NB4 (cell line): ENCODE measurements around the gene FBXO48.

Experiments
- CTCF ChIP-seq: IDR thresholded peaks from one replicate; pipeline ENCODE4 v1.5.1; 2012; ENCODE audit warnings: low read depth, low read length
- MYC ChIP-seq: IDR thresholded peaks from 2 replicates; pipeline ENCODE4 v1.6.1; 2011; ENCODE audit warnings: low read depth, low read length

GRCh38 chr2:68468801-68469200, 1.7 kb upstream of the FBXO48 start:
- no peak for TF ChIP-seq CTCF
- TF ChIP-seq MYC: no peak
